ENCODE measurements around the gene EXOC3L1. TPM values are rescaled to one million over a fixed set of nuclear protein-coding genes. Genes with fewer than 3 reads are reported as not detected.

Gene EXOC3L1
- total and polyA plus RNA-seq, 2 of the 13 experiments (the other 11 are each of a cell fraction or from before 2014, with no cell fraction given), result 0.12 TPM; not detected in 1

DNA sequence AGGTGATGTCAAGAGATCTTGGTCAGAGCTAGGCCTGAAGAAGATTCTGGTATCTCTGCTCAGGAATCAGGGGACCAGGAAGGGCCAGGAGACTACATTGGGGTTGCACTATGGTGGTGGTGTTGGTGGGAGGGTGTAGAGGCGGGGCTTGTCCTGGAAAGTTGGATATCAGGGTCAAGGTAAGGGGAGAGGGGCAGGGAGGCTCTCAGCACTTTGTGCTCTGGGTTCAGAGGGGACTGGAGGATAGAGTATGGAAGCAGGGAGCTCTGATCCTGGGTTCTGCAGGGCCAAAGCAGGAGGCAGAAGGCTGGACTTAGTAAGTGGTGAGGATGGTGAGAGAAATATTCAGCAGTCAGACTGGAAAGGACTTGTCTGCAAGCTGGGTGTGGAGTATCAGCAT lies 16.6 kb downstream of the EXOC3L1 start (continued):
- TF ChIP-seq, protein P1, sequence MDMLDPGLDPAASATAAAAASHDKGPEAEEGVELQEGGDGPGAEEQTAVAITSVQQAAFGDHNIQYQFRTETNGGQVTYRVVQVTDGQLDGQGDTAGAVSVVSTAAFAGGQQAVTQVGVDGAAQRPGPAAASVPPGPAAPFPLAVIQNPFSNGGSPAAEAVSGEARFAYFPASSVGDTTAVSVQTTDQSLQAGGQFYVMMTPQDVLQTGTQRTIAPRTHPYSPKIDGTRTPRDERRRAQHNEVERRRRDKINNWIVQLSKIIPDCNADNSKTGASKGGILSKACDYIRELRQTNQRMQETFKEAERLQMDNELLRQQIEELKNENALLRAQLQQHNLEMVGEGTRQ (IDR thresholded peaks at IDR 0.05; ENCODE audit: low read depth, low read length), result no peak
- TF ChIP-seq, protein P1 (CRISPR knock-in tag; IDR thresholded peaks at IDR 0.05; ENCODE audit: borderline replicate concordance), result no peak
- 0 out of 2 replicates have a peak, but pooled peaks have one; percentile 23 for TF ChIP-seq NR2F2 (IDR thresholded peaks at IDR 0.05; ENCODE audit: borderline replicate concordance, low read depth)
- TF ChIP-seq MIER2 (CRISPR knock-in tag; IDR thresholded peaks at IDR 0.05), result no peak
- TF ChIP-seq ATRX (CRISPR knock-in tag; IDR thresholded peaks at IDR 0.05; ENCODE audit: borderline replicate concordance), result no peak
- TF ChIP-seq HNF4G (IDR thresholded peaks at IDR 0.05; ENCODE audit: borderline replicate concordance, low read depth, low read length), result no peak
- TF ChIP-seq HNF4G (CRISPR knock-in tag; IDR thresholded peaks at IDR 0.05; ENCODE audit: borderline replicate concordance, low read depth), result no peak
- no peak for TF ChIP-seq DPF2 (CRISPR knock-in tag; IDR thresholded peaks at IDR 0.05; ENCODE audit: borderline replicate concordance, low read depth)
- TF ChIP-seq, protein P2, sequence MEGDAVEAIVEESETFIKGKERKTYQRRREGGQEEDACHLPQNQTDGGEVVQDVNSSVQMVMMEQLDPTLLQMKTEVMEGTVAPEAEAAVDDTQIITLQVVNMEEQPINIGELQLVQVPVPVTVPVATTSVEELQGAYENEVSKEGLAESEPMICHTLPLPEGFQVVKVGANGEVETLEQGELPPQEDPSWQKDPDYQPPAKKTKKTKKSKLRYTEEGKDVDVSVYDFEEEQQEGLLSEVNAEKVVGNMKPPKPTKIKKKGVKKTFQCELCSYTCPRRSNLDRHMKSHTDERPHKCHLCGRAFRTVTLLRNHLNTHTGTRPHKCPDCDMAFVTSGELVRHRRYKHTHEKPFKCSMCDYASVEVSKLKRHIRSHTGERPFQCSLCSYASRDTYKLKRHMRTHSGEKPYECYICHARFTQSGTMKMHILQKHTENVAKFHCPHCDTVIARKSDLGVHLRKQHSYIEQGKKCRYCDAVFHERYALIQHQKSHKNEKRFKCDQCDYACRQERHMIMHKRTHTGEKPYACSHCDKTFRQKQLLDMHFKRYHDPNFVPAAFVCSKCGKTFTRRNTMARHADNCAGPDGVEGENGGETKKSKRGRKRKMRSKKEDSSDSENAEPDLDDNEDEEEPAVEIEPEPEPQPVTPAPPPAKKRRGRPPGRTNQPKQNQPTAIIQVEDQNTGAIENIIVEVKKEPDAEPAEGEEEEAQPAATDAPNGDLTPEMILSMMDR (CRISPR knock-in tag; IDR thresholded peaks at IDR 0.05), result 0 out of 2 replicates have a peak, but pooled peaks have one; percentile 3
- TF ChIP-seq KDM6A (CRISPR knock-in tag; IDR thresholded peaks at IDR 0.05; ENCODE audit: low read depth), result no peak
- TF ChIP-seq, protein P3, sequence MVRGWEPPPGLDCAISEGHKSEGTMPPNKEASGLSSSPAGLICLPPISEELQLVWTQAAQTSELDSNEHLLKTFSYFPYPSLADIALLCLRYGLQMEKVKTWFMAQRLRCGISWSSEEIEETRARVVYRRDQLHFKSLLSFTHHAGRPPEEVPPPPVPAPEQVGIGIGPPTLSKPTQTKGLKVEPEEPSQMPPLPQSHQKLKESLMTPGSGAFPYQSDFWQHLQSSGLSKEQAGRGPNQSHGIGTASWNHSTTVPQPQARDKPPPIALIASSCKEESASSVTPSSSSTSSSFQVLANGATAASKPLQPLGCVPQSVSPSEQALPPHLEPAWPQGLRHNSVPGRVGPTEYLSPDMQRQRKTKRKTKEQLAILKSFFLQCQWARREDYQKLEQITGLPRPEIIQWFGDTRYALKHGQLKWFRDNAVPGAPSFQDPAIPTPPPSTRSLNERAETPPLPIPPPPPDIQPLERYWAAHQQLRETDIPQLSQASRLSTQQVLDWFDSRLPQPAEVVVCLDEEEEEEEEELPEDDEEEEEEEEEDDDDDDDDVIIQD (CRISPR knock-in tag; IDR thresholded peaks at IDR 0.05; ENCODE audit: low read depth), result no peak
- TF ChIP-seq BCL6 (CRISPR knock-in tag; IDR thresholded peaks at IDR 0.05), result peak; percentile 58
- TF ChIP-seq ZNF558 (CRISPR knock-in tag; IDR thresholded peaks at IDR 0.05; ENCODE audit: borderline replicate concordance), result no peak
- TF ChIP-seq ESRRA (CRISPR knock-in tag; IDR thresholded peaks at IDR 0.05; ENCODE audit: low read depth), result 0 out of 2 replicates have a peak, but pooled peaks have one; percentile 19
- no peak for TF ChIP-seq HOXA3 (CRISPR knock-in tag; IDR thresholded peaks at IDR 0.05)
- TF ChIP-seq ZMYM2 (CRISPR knock-in tag; IDR thresholded peaks at IDR 0.05), result no peak
- TF ChIP-seq, protein P4, sequence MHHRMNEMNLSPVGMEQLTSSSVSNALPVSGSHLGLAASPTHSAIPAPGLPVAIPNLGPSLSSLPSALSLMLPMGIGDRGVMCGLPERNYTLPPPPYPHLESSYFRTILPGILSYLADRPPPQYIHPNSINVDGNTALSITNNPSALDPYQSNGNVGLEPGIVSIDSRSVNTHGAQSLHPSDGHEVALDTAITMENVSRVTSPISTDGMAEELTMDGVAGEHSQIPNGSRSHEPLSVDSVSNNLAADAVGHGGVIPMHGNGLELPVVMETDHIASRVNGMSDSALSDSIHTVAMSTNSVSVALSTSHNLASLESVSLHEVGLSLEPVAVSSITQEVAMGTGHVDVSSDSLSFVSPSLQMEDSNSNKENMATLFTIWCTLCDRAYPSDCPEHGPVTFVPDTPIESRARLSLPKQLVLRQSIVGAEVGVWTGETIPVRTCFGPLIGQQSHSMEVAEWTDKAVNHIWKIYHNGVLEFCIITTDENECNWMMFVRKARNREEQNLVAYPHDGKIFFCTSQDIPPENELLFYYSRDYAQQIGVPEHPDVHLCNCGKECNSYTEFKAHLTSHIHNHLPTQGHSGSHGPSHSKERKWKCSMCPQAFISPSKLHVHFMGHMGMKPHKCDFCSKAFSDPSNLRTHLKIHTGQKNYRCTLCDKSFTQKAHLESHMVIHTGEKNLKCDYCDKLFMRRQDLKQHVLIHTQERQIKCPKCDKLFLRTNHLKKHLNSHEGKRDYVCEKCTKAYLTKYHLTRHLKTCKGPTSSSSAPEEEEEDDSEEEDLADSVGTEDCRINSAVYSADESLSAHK (CRISPR knock-in tag; IDR thresholded peaks at IDR 0.05; ENCODE audit: borderline replicate concordance), result no peak
- no peak for TF ChIP-seq ZNF564 (CRISPR knock-in tag; IDR thresholded peaks at IDR 0.05)

All from HepG2 (cell line).